CD14-positive monocyte (primary cell): ENCODE results near the gene PGP. TPM values are rescaled to one million over a fixed set of nuclear protein-coding genes. Genes with fewer than 3 reads are reported as not detected.

Experiments
- DNase-seq, 3 donors: peaks; one replicate each; pipeline ENCODE4 v3.0.0-alpha.2; 2011 to 2022
- H2AFZ ChIP-seq: 2 replicates; pipeline ENCODE4 v1.6.0; 2012; ENCODE audit warnings: mild to moderate bottlenecking, low read depth, low read length, inconsistent platforms; ENCODE audit not compliant: insufficient read depth, poor library complexity, severe bottlenecking
- H3K27ac ChIP-seq, 2 donors: 1 replicate in 1 of 2; 2 replicates in 1 of 2; pipeline ENCODE4 v1.5.1; 2012 to 2013; ENCODE audit warnings: low read length in 2 of 2, control low read depth in 1 of 2, inconsistent platforms in 1 of 2, low read depth in 1 of 2, mild to moderate bottlenecking in 1 of 2
- H3K27me3 ChIP-seq, 2 donors: one replicate each; pipeline versions ENCODE4 v1.6.0 to v1.6.1; 2011 to 2013; ENCODE audit warnings: low read length in 2 of 2; ENCODE audit not compliant: control insufficient read depth in 2 of 2, insufficient read depth in 2 of 2
- H3K36me3 ChIP-seq, 2 donors: replicated peaks in 1 of 2; 1 replicate in 1 of 2; 2 replicates in 1 of 2; pipeline versions ENCODE4 v1.5.1 to v1.6.1; 2012 to 2013; ENCODE audit warnings: low read length in 2 of 2, control low read depth in 1 of 2, inconsistent platforms in 1 of 2, mild to moderate bottlenecking in 1 of 2; ENCODE audit not compliant: insufficient read depth in 2 of 2, control insufficient read depth in 1 of 2
- H3K4me1 ChIP-seq, 2 donors: 1 replicate in 1 of 2; 2 replicates in 1 of 2; pipeline versions ENCODE4 v1.5.1 to v1.6.1; 2012 to 2013; ENCODE audit warnings: low read length in 2 of 2, control low read depth in 1 of 2, inconsistent platforms in 1 of 2, mild to moderate bottlenecking in 1 of 2, moderate library complexity in 1 of 2; ENCODE audit not compliant: insufficient read depth in 2 of 2, control insufficient read depth in 1 of 2
- H3K4me2 ChIP-seq: replicated peaks from 2 replicates; pipeline ENCODE3; 2012; ENCODE audit warnings: low read length, moderate library complexity, mild to moderate bottlenecking; ENCODE audit not compliant: poor library complexity, severe bottlenecking; ENCODE audit errors: extremely low read depth
- H3K4me3 ChIP-seq, 3 experiments: fragments of 200-600 bp in 1 of 3; sonication (generic) in 1 of 3; replicated peaks in 1 of 3; 1 replicate in 2 of 3; 2 replicates in 1 of 3; pipeline ENCODE4 v1.5.1; 2011 to 2013; ENCODE audit warnings: low read length in 3 of 3, mild to moderate bottlenecking in 3 of 3, control low read depth in 2 of 3, low read depth in 2 of 3, inconsistent platforms in 1 of 3, moderate library complexity in 1 of 3
- H3K79me2 ChIP-seq: 2 replicates; pipeline ENCODE4 v1.6.0; 2012; ENCODE audit warnings: mild to moderate bottlenecking, control low read depth, inconsistent platforms, low read length, moderate library complexity; ENCODE audit not compliant: insufficient read depth
- H3K9ac ChIP-seq: 2 replicates; pipeline ENCODE4 v1.6.0; 2017; ENCODE audit warnings: low read length, mild to moderate bottlenecking; ENCODE audit not compliant: insufficient read depth, poor library complexity, severe bottlenecking
- H3K9me3 ChIP-seq, 2 donors: replicated peaks in 1 of 2; 1 replicate in 1 of 2; 2 replicates in 1 of 2; pipeline versions ENCODE4 v1.5.1 to v1.6.1; 2012 to 2013; ENCODE audit warnings: low read length in 2 of 2, control low read depth in 1 of 2; ENCODE audit not compliant: control insufficient read depth in 1 of 2, insufficient read depth in 1 of 2
- H4K20me1 ChIP-seq: 2 replicates; pipeline ENCODE4 v1.6.0; 2012; ENCODE audit warnings: mild to moderate bottlenecking, low read length, control low read depth, moderate library complexity; ENCODE audit not compliant: insufficient read depth
- H3K27ac Mint-ChIP-seq, 7 donors: one replicate each; pipeline ENCODE4 v1.8.0; 2020; ENCODE audit warnings: mild to moderate bottlenecking in 7 of 7, mixed read lengths in 7 of 7, moderate library complexity in 6 of 7, inconsistent platforms in 2 of 7
- H3K27me3 Mint-ChIP-seq, 3 donors: one replicate each; pipeline ENCODE4 v1.8.0; 2021 to 2022; ENCODE audit warnings: low read depth in 3 of 3, mild to moderate bottlenecking in 3 of 3, mixed read lengths in 3 of 3, moderate library complexity in 3 of 3, inconsistent platforms in 1 of 3
- H3K36me3 Mint-ChIP-seq, 2 donors: one replicate each; pipeline ENCODE4 v1.8.0; 2020; ENCODE audit warnings: mixed read lengths in 2 of 2, inconsistent platforms in 1 of 2, mild to moderate bottlenecking in 1 of 2
- H3K4me1 Mint-ChIP-seq: one replicate; pipeline ENCODE4 v1.8.0; 2020; ENCODE audit warnings: mild to moderate bottlenecking, mixed read lengths
- H3K4me3 Mint-ChIP-seq, 2 donors: one replicate each; pipeline ENCODE4 v1.8.0; 2020; ENCODE audit warnings: mild to moderate bottlenecking in 2 of 2, mixed read lengths in 2 of 2, moderate library complexity in 1 of 2
- H3K9me3 Mint-ChIP-seq, 7 donors: one replicate each; pipeline ENCODE4 v1.8.0; 2020 to 2022; ENCODE audit warnings: mixed read lengths in 7 of 7, mild to moderate bottlenecking in 6 of 7, moderate library complexity in 6 of 7, inconsistent platforms in 2 of 7
- CTCF ChIP-seq: fragments of 200-600 bp; IDR thresholded peaks from one replicate; pipeline ENCODE4 v1.8.0; 2022; ENCODE audit warnings: antibody characterized with exemption, mild to moderate bottlenecking
- WGBS: methylation state at CpG from one replicate; pipeline ENCODE4 v1.1.5; 2013; ENCODE audit warnings: missing lambda C conversion rate; ENCODE audit not compliant: insufficient coverage; 5-methylcytosine and 5-hydroxymethylcytosine counted together
- intact Hi-C, 2 donors: fragments of 100-400 bp; cut with micrococcal nuclease; formaldehyde crosslinking; loops; one replicate each; pipeline versions ENCODE4 v1.15.0 to v1.15.1; 2023
- polyA plus RNA-seq, 3 donors: library from polyadenylated mRNA; depleted of rRNA in 1 of 3; unstranded in 2 of 3; stranded (reverse) in 1 of 3; fragments of 300-500 nt in 2 of 3; fragments of >200 nt in 1 of 3; fragmentation: Illumina TruSeq in 2 of 3; gene quantifications; 1 replicate in 2 of 3; 2 replicates in 1 of 3; pipeline ENCODE4 v1.2.3, GENCODE V29; 2012 to 2021

PGP gene
- polyA plus RNA-seq, 3 donors = 7.2 to 20.2 (median 19.2) TPM

- DNase-seq = no peak
- Histone ChIP-seq H3K9me3 (no peaks in the 10 kb centered on the region), H3K27me3 (no peaks in the 10 kb centered on the region), H3K9ac (no peak overlapping the region), H3K79me2 (peaks cover 26% of the 10 kb centered on the region), H3K4me2 (peak overlapping the region; percentile 95), H3K36me3 (peaks cover 27 to 35% of the 10 kb centered on the region in 2 donors), H2AFZ (no peak overlapping the region), H3K4me3 (no peak overlapping the region), H3K4me1 (peaks cover 24 to 30% of the 10 kb centered on the region in 2 donors), H3K27ac (no peak overlapping the region), H4K20me1 (peaks cover 28% of the 10 kb centered on the region)
- TF ChIP-seq CTCF = no peak
- Mint-ChIP-seq H3K27me3 (peaks cover 0 to 2% (median under 1%) of the 10 kb centered on the region in 3 donors), H3K4me3 (no peak overlapping the region), H3K9me3 (peaks cover 0 to 3% (median 0%) of the 10 kb centered on the region in 7 donors), H3K4me1 (peaks cover 29% of the 10 kb centered on the region), H3K36me3 (peaks cover 19 to 39% of the 10 kb centered on the region in 2 donors), H3K27ac (peak overlapping the region in 3 of 7 donors; percentile 59 to 76 (median 75))
- 93% methylated on average over 20 of the region's 23 CpGs for WGBS
- intact Hi-C loops = loop anchor here (5.0 kb wide), 2 partner anchors 50 to 60 kb away; partner anchors contain the start of genes RNPS1 (in 2 of the 2) and TRAF7 (in 1 of the 2)
These were observed 7.7 kb downstream of the PGP start for GRCh38 chr16:2206780-2207433.

- H3K9me3 ChIP-seq = no peaks in the 10 kb centered on the region
- Mint-ChIP-seq H3K27ac (peak overlapping the region in 6 of 7 donors; percentile 1 to 84 (median 76)), H3K4me3 (peak overlapping the region; percentile 75 to 77), H3K36me3 (peaks cover 17 to 34% of the 10 kb centered on the region in 2 donors), H3K9me3 (peaks cover 0 to 5% (median 0%) of the 10 kb centered on the region in 7 donors), H3K4me1 (peaks cover 25% of the 10 kb centered on the region), H3K27me3 (peaks cover 2 to 6% (median 4%) of the 10 kb centered on the region in 3 donors)
- no peak for TF ChIP-seq CTCF
- peak overlapping the region; percentile 95 for H3K4me2 ChIP-seq
- peak overlapping the region in 1 of 3 experiments; percentile 92 for H3K4me3 ChIP-seq
- peaks cover 27 to 33% of the 10 kb centered on the region in 2 donors for H3K36me3 ChIP-seq
- peak overlapping the region; percentile 60 to 83 for H3K27ac ChIP-seq
- intact Hi-C loops = loop anchor here (5.0 kb wide), 2 partner anchors 49 to 61 kb away; partner anchors contain the start of genes RNPS1 (in 2 of the 2) and TRAF7 (in 1 of the 2)
- 79% methylated on average over 15 of the region's 18 CpGs for WGBS
- DNase-seq = no peak
- H3K4me1 ChIP-seq = peaks cover 23 to 27% of the 10 kb centered on the region in 2 donors
- H3K27me3 ChIP-seq = peaks cover 0 to 2% of the 10 kb centered on the region in 2 donors
- H3K79me2 ChIP-seq = peaks cover 21% of the 10 kb centered on the region
- H4K20me1 ChIP-seq = peaks cover 24% of the 10 kb centered on the region
- no peak overlapping the region for H2AFZ ChIP-seq
- no peak overlapping the region for H3K9ac ChIP-seq
These were observed 8.2 kb downstream of the PGP start for GRCh38 chr16:2206420-2206779.
